Hepatocyte (in vitro differentiated cells): ENCODE measurements around the gene SEMA4G. TPM values are rescaled to one million over a fixed set of nuclear protein-coding genes. Genes with fewer than 3 reads are reported as not detected.

Source experiments
- DNase-seq: peaks from one replicate; pipeline ENCODE4 v3.0.0-alpha.2; 2016; ENCODE audit warnings: low spot score
- H2AFZ ChIP-seq: fragments of 200-600 bp; sonication (generic); 2 replicates; pipeline ENCODE4 v1.6.0; 2016; ENCODE audit warnings: antibody characterized with exemption, mild to moderate bottlenecking
- H3K27ac ChIP-seq: fragments of 200-600 bp; sonication (generic); 2 replicates; pipeline ENCODE4 v1.5.1; 2016; ENCODE audit warnings: mild to moderate bottlenecking
- H3K27me3 ChIP-seq: fragments of 200-600 bp; sonication (generic); 2 replicates; pipeline ENCODE4 v1.6.1; 2016
- H3K36me3 ChIP-seq: fragments of 200-600 bp; sonication (generic); replicated peaks from 2 replicates; pipeline ENCODE4 v1.5.1; 2016; ENCODE audit warnings: low read depth; ENCODE audit not compliant: insufficient read depth
- H3K4me1 ChIP-seq: fragments of 200-600 bp; sonication (generic); 2 replicates; pipeline ENCODE4 v1.5.1; 2016; ENCODE audit warnings: mild to moderate bottlenecking, moderate library complexity; ENCODE audit not compliant: insufficient read depth
- H3K4me2 ChIP-seq: fragments of 200-600 bp; sonication (generic); 2 replicates; pipeline ENCODE4 v1.6.0; 2016
- H3K4me3 ChIP-seq: fragments of 200-600 bp; sonication (generic); 2 replicates; pipeline ENCODE4 v1.5.1; 2016; ENCODE audit warnings: mild to moderate bottlenecking
- H3K79me2 ChIP-seq: fragments of 200-600 bp; sonication (generic); 2 replicates; pipeline ENCODE4 v1.6.0; 2017; ENCODE audit warnings: mild to moderate bottlenecking
- H3K9me2 ChIP-seq: fragments of 200-600 bp; sonication (generic); replicated peaks from 2 replicates; pipeline ENCODE4 v1.6.0; 2017; ENCODE audit warnings: mild to moderate bottlenecking; ENCODE audit not compliant: insufficient read depth
- H3K9me3 ChIP-seq: fragments of 200-600 bp; sonication (generic); 2 replicates; pipeline ENCODE4 v1.5.1; 2016; ENCODE audit warnings: low read depth, mild to moderate bottlenecking
- H4K20me1 ChIP-seq: fragments of 200-600 bp; sonication (generic); 2 replicates; pipeline ENCODE4 v1.6.0; 2016; ENCODE audit warnings: mild to moderate bottlenecking; ENCODE audit not compliant: insufficient read depth, poor library complexity, severe bottlenecking
- EZH2 ChIP-seq: fragments of 200-600 bp; sonication (generic); IDR thresholded peaks from 2 replicates; pipeline ENCODE4 v1.6.1; 2016; ENCODE audit warnings: antibody characterized with exemption, mild to moderate bottlenecking, borderline replicate concordance
- EZH2phosphoT487 ChIP-seq: fragments of 200-600 bp; sonication (generic); IDR thresholded peaks from one replicate; pipeline ENCODE4 v1.6.1; 2018; ENCODE audit warnings: antibody characterized with exemption, mild to moderate bottlenecking, low read depth, moderate library complexity; ENCODE audit not compliant: unreplicated experiment, severe bottlenecking
- WGBS: methylation state at CpG from one replicate; pipeline ENCODE4 v1.1.6; 2016; ENCODE audit warnings: low lambda C conversion rate; ENCODE audit errors: missing lambda C conversion rate; 5-methylcytosine and 5-hydroxymethylcytosine counted together
- polyA plus RNA-seq: library from polyadenylated mRNA; unstranded; fragments of >200 nt; fragmentation: Nextera tagmentation; extraction: Ambion mirVana; gene quantifications from 2 replicates; pipeline ENCODE4 v1.2.1, GENCODE V29; 2016
- total RNA-seq: library from RNA; depleted of rRNA; stranded (reverse); fragments of >200 nt; gene quantifications from 2 replicates; pipeline ENCODE4 v1.2.3, GENCODE V29; 2014
- TF ChIP-seq, protein P1 (sequence below): fragments of 200-600 bp; sonication (generic); IDR thresholded peaks from 2 replicates; pipeline ENCODE4 v1.5.1; 2016; ENCODE audit warnings: antibody characterized with exemption, mild to moderate bottlenecking; ENCODE audit not compliant: poor library complexity

Gene SEMA4G
- total and polyA plus RNA-seq, 2 experiments from 2014 or later: 38.9 to 54.8 TPM

DNA sequence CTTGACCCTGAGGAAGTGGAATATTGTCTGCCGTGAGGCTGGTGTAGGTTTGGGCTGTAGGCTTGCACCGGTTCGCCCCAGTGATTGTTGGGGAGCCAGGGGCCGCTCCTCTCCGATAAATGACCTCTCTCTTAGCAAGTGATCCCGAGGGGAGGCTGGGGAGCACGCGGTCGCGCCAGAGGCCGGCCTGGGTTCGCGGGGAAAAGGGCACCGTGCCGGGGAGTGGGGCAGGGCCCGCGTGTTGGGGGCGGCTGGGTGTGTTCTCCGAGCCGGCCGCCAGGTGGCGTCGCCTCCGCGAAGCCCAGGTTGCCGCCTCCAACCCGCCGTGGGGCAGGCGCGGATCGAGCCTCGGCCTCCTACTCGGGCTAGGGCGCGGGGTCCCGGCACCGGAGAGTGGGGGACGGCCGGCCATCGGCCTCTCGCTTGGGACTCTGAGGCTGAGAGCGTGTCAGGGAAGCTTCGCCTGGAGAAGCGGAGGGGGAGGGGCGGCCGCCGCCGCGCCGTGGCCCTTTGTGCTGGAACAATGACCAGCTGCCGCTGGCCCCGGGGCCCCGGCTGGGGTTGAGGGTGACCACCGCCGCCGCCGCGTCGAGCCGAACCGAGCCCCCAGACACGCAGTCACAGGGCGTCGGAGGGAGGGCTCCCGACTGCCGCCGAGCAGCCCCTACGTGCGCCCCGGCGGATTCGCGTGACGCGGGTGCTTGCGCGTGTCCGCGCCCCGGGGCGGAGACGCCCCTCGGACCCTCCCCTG lies 29.9 kb downstream of the SEMA4G start:
- Histone ChIP-seq H3K36me3 (no peaks in the 10 kb centered on the region), H3K4me2 (peak overlapping the region; percentile 95), H3K79me2 (peaks cover 44% of the 10 kb centered on the region), H3K27me3 (no peaks in the 10 kb centered on the region), H3K9me2 (no peaks in the 10 kb centered on the region), H3K4me3 (peak overlapping the region; percentile 92), H3K4me1 (peaks cover 35% of the 10 kb centered on the region), H4K20me1 (peaks cover 10% of the 10 kb centered on the region), H2AFZ (peak overlapping the region; percentile 52), H3K27ac (peak overlapping the region; percentile 99), H3K9me3 (no peaks in the 10 kb centered on the region)
- 5% methylated on average over 34 of the region's 83 CpGs for WGBS
- TF ChIP-seq EZH2phosphoT487: no peak
- TF ChIP-seq, protein P1, sequence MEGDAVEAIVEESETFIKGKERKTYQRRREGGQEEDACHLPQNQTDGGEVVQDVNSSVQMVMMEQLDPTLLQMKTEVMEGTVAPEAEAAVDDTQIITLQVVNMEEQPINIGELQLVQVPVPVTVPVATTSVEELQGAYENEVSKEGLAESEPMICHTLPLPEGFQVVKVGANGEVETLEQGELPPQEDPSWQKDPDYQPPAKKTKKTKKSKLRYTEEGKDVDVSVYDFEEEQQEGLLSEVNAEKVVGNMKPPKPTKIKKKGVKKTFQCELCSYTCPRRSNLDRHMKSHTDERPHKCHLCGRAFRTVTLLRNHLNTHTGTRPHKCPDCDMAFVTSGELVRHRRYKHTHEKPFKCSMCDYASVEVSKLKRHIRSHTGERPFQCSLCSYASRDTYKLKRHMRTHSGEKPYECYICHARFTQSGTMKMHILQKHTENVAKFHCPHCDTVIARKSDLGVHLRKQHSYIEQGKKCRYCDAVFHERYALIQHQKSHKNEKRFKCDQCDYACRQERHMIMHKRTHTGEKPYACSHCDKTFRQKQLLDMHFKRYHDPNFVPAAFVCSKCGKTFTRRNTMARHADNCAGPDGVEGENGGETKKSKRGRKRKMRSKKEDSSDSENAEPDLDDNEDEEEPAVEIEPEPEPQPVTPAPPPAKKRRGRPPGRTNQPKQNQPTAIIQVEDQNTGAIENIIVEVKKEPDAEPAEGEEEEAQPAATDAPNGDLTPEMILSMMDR: peak; percentile 87
- peak; percentile 93 for DNase-seq

GRCh38 chr10:100999742-101000126 lies 30.4 kb downstream of the SEMA4G start, which contains the start of gene LZTS2:
Gene LZTS2 (plus strand): TSS chr10:100999808. CDS start chr10:101002539, 2,731 bp downstream.
- WGBS: 2% methylated on average over 5 of the region's 44 CpGs
- no peak for TF ChIP-seq EZH2phosphoT487
- no peak for TF ChIP-seq EZH2
- TF ChIP-seq, protein P1: no peak
- Histone ChIP-seq H3K9me3 (no peaks in the 10 kb centered on the region), H3K27ac (peak within 1 kb of the TSS; percentile 99), H3K4me2 (peak within 1 kb of the TSS; percentile 99), H2AFZ (peak within 1 kb of the TSS; percentile 84), H3K79me2 (peaks cover 50% of the 10 kb centered on the region), H3K4me1 (peaks cover 35% of the 10 kb centered on the region), H3K4me3 (peak within 1 kb of the TSS; percentile 92), H4K20me1 (peaks cover 10% of the 10 kb centered on the region), H3K36me3 (no peaks in the 10 kb centered on the region), H3K27me3 (no peaks in the 10 kb centered on the region), H3K9me2 (no peaks in the 10 kb centered on the region)
- DNase-seq: no peak

GRCh38 chr10:101000127-101000914 lies 31.0 kb downstream of the SEMA4G start:
- TF ChIP-seq EZH2phosphoT487 (no peak), EZH2 (no peak)
- TF ChIP-seq, protein P1: no peak
- no peaks in the 10 kb centered on the region for H3K36me3 ChIP-seq
- peak overlapping the region; percentile 92 for H3K4me3 ChIP-seq
- H3K4me2 ChIP-seq: peak overlapping the region; percentile 99
- H2AFZ ChIP-seq: peak overlapping the region; percentile 84
- peak; percentile 64 for DNase-seq
- H3K9me2 ChIP-seq: no peaks in the 10 kb centered on the region
- peaks cover 33% of the 10 kb centered on the region for H3K4me1 ChIP-seq
- H3K79me2 ChIP-seq: peaks cover 53% of the 10 kb centered on the region
- no peaks in the 10 kb centered on the region for H3K9me3 ChIP-seq
- H4K20me1 ChIP-seq: peaks cover 10% of the 10 kb centered on the region
- H3K27ac ChIP-seq: peak overlapping the region; percentile 99
- H3K27me3 ChIP-seq: no peaks in the 10 kb centered on the region
- 5% methylated on average over 15 of the region's 19 CpGs for WGBS
